ENCODE data around the gene TAAR9. TPM values are rescaled to one million over a fixed set of nuclear protein-coding genes. Genes with fewer than 3 reads are reported as not detected.
"Not testable (repeated sequence)": the region's sequence is repeated elsewhere in the genome, so short reads cannot be mapped to it uniquely, and the experiment has no call there.

TAAR9 gene
- total RNA-seq, 4 donors from 2014 or later = not detected

DNA sequence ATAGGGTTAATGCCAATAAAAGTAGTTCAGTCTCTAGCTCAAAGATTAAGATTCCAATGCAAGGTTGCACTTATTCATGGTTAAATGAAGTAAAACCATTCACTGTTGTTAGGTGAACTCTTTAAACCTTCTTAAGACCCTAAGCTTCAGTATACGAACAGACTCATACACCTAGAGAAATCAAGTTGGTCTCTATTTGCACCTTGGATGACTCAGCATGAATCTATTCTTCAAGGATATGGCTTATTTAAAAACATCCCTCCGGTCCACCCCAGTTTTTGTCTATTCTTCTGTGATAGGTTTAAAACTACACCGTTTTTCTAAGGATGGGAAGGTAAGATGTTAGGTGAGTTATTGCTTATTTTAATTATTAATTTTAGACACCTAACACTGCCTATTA is 932 bp upstream of the TAAR9 start:
- Histone ChIP-seq H3K27ac (replicated peaks in 1 of 4) (no peak overlapping the region), H3K27me3 (peaks cover 0 to 10% (median 0%) of the 10 kb centered on the region in 4 donors), H3K9me3 (no peaks in the 10 kb centered on the region), H3K36me3 (no peaks in the 10 kb centered on the region), H3K4me3 (no peak overlapping the region), H3K4me1 (no peaks in the 10 kb centered on the region)
- 77% methylated on average over 3 of the region's 3 CpGs for WGBS
- intact Hi-C loops (cut with DNase I) = loop anchor here (10.0 kb wide), 1 partner anchor 258 kb away; the partner anchor contains the start of gene SLC18B1
- TF ChIP-seq POLR2A (IDR thresholded peaks at IDR 0.05; ENCODE audit: low read depth) (no peak), POLR2AphosphoS5 (IDR thresholded peaks at IDR 0.05) (no peak), EP300 (IDR thresholded peaks at IDR 0.05) (no peak)
- TF ChIP-seq, protein P1, sequence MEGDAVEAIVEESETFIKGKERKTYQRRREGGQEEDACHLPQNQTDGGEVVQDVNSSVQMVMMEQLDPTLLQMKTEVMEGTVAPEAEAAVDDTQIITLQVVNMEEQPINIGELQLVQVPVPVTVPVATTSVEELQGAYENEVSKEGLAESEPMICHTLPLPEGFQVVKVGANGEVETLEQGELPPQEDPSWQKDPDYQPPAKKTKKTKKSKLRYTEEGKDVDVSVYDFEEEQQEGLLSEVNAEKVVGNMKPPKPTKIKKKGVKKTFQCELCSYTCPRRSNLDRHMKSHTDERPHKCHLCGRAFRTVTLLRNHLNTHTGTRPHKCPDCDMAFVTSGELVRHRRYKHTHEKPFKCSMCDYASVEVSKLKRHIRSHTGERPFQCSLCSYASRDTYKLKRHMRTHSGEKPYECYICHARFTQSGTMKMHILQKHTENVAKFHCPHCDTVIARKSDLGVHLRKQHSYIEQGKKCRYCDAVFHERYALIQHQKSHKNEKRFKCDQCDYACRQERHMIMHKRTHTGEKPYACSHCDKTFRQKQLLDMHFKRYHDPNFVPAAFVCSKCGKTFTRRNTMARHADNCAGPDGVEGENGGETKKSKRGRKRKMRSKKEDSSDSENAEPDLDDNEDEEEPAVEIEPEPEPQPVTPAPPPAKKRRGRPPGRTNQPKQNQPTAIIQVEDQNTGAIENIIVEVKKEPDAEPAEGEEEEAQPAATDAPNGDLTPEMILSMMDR (IDR thresholded peaks at IDR 0.05) = no peak
- DNase-seq (ENCODE audit: extremely low spot score) = no peak

GRCh38 chr6:132544826-132545225 is 6.7 kb downstream of the TAAR9 start:
- TF ChIP-seq, protein P1 (IDR thresholded peaks at IDR 0.05) = no peak
- TF ChIP-seq POLR2AphosphoS5 (IDR thresholded peaks at IDR 0.05) = no peak
- no peak for TF ChIP-seq POLR2A (IDR thresholded peaks at IDR 0.05; ENCODE audit: low read depth)
- TF ChIP-seq EP300 (IDR thresholded peaks at IDR 0.05) = no peak
- Histone ChIP-seq H3K4me3 (no peak overlapping the region), H3K9me3 (no peaks in the 10 kb centered on the region), H3K27ac (replicated peaks in 1 of 4) (no peak overlapping the region), H3K4me1 (no peaks in the 10 kb centered on the region), H3K36me3 (no peaks in the 10 kb centered on the region), H3K27me3 (no peaks in the 10 kb centered on the region)
- intact Hi-C loops (cut with DNase I) = no loop called here
- DNase-seq (ENCODE audit: extremely low spot score) = no peak

GRCh38 chr6:132548746-132549463 is 10.8 kb downstream of the TAAR9 start:
- Histone ChIP-seq H3K36me3 (no peaks in the 10 kb centered on the region), H3K9me3 (no peaks in the 10 kb centered on the region), H3K4me3 (no peak overlapping the region), H3K27ac (replicated peaks in 1 of 4) (no peak overlapping the region), H3K27me3 (no peaks in the 10 kb centered on the region), H3K4me1 (no peaks in the 10 kb centered on the region)
- no peak for TF ChIP-seq EP300 (IDR thresholded peaks at IDR 0.05)
- TF ChIP-seq POLR2A (IDR thresholded peaks at IDR 0.05; ENCODE audit: low read depth) = no peak
- 91% methylated on average over 4 of the region's 4 CpGs for WGBS
- intact Hi-C loops (cut with DNase I) = no loop called here
- no peak for DNase-seq (ENCODE audit: extremely low spot score)

DNA sequence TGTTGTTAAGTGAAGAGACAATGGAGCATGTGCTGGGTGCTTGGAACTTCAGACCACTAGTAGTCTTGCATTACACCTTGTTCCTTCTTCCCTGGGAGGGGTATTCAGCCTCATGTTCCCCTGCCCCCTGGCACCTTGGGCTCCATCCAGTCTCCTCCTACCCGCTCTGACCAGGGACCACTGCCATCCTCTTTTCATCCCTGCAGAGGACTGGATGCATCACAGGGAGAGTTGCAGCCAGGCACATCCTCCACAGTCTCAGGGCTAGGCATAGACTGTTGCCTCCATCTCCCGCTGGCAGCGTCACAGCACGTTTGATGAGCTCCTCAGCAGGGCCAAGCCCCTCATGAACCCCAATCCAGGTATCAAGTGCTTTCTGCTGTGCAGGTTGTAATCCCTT is 13.1 kb downstream of the TAAR9 start:
- Histone ChIP-seq H3K4me1 (no peaks in the 10 kb centered on the region), H3K27ac (replicated peaks in 1 of 4) (no peak overlapping the region), H3K9me3 (no peaks in the 10 kb centered on the region), H3K27me3 (peaks cover 0 to 6% (median 0%) of the 10 kb centered on the region in 4 donors), H3K4me3 (no peak overlapping the region), H3K36me3 (no peaks in the 10 kb centered on the region)
- no peak for TF ChIP-seq POLR2A (IDR thresholded peaks at IDR 0.05; ENCODE audit: low read depth)
- TF ChIP-seq POLR2AphosphoS5 (IDR thresholded peaks at IDR 0.05) = no peak
- TF ChIP-seq EP300 (IDR thresholded peaks at IDR 0.05) = no peak
- intact Hi-C loops (cut with DNase I) = no loop called here
- DNase-seq (ENCODE audit: extremely low spot score) = no peak
- WGBS = 81% methylated on average over 4 of the region's 4 CpGs

DNA sequence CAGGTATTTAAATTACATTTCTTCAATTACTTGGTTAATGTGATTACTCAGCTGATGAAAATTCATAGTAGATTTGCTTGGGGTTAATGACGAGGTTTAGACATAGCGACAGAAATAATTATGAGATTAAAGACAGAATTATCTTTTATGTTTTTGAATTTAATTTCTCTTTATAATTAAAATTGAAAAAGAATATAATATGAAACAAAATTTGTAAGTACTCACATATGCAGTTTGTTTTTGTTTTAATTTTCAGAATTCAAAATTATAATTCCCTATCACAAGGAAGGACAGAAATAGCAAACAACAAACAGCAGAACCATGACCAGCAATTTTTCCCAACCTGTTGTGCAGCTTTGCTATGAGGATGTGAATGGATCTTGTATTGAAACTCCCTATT is 14.3 kb downstream of the TAAR9 start, which contains the start of gene TAAR8:
TSS of gene TAAR8 (plus strand) at position 301 of the 400 bp plus-strand sequence. CDS start at position 322, 21 bp downstream.
- 89% methylated on average over 2 of the region's 2 CpGs for WGBS
- Histone ChIP-seq H3K27me3 (peaks cover 0 to 6% (median 0%) of the 10 kb centered on the region in 4 donors), H3K9me3 (no peaks in the 10 kb centered on the region), H3K4me1 (no peaks in the 10 kb centered on the region), H3K4me3 (no peak within 1 kb of the TSS), H3K36me3 (no peaks in the 10 kb centered on the region), H3K27ac (replicated peaks in 1 of 4) (no peak within 1 kb of the TSS)
- no peak for DNase-seq (ENCODE audit: extremely low spot score)
- intact Hi-C loops (cut with DNase I) = no loop called here
- TF ChIP-seq POLR2AphosphoS5 (IDR thresholded peaks at IDR 0.05) (no peak), EP300 (IDR thresholded peaks at IDR 0.05) (no peak), POLR2A (IDR thresholded peaks at IDR 0.05; ENCODE audit: low read depth) (no peak)
- TF ChIP-seq, protein P1 (IDR thresholded peaks at IDR 0.05) = no peak

DNA sequence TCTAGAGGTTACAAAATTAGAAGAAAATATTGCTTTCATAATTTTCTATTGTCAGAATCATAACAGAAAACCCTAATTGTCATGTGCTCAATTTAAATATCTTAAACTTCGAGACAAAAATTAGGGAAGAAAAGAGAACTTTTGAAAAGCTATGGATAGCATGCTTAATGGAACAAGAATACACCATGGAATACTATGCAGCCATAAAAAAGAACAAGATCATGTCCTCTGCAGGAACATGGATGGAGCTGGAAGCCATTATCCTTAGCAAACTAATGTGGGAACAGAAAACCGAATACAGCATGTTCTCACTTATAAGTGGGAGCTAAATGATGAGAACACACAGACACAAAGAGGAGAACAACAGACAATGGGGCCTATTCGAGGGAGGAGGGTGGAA is 22.0 kb downstream of the TAAR9 start:
- H3K4me3 ChIP-seq; intact Hi-C loops (cut with DNase I); H3K9me3 ChIP-seq; H3K4me1 ChIP-seq; H3K36me3 ChIP-seq; H3K27me3 ChIP-seq; DNase-seq (ENCODE audit: extremely low spot score); H3K27ac ChIP-seq (replicated peaks in 1 of 4): not testable (repeated sequence)
- 75% methylated on average over 3 of the region's 3 CpGs for WGBS

All from esophagus muscularis mucosa (tissue), 4 donors.